Panc1 (cell line): ENCODE results near the gene FOLR3. TPM values are rescaled to one million over a fixed set of nuclear protein-coding genes. Genes with fewer than 3 reads are reported as not detected.
A peak's percentile ranks its signal among the peaks of the same experiment; 100 is the strongest.

Source experiments
- ATAC-seq: fragments of 200-7000 bp; cut with Tn5 transposase; 2 replicates; pipeline ENCODE4 v1.9.1; 2020; ENCODE audit warnings: mild to moderate bottlenecking, moderate library complexity
- BruUV-seq: library from RNA; stranded (reverse); fragments of 400-500 nt; replicated peaks from 2 replicates; lab custom pipeline; 2021; lab: Mats Ljungman, UMichigan
- CTCF ChIA-PET: fragments of 300-600 bp; sonication (Branson Sonifier 250); formaldehyde crosslinking; loops from one replicate; lab custom pipeline; 2022; ENCODE audit warnings: antibody characterized with exemption; lab: Charles Lee
- POLR2A ChIA-PET: fragments of 300-600 bp; sonication (Branson Sonifier 250); formaldehyde crosslinking; loops from one replicate; lab custom pipeline; 2022; ENCODE audit warnings: antibody characterized with exemption; lab: Charles Lee
- DNase-seq: peaks from one replicate; pipeline ENCODE4 v3.0.0-alpha.2; 2010; ENCODE audit warnings: low read depth, low spot score
- H3K27ac ChIP-seq: 2 replicates; pipeline ENCODE4 v1.5.1; 2011; ENCODE audit warnings: mild to moderate bottlenecking, low read length, inconsistent platforms
- H3K27me3 ChIP-seq: fragments of 200-500 bp; sonication (Bioruptor generic); 2 replicates; pipeline ENCODE4 v1.6.0; 2014; ENCODE audit warnings: low read length, inconsistent platforms; ENCODE audit not compliant: control insufficient read depth, insufficient read depth
- H3K36me3 ChIP-seq: fragments of 200-500 bp; sonication (Bioruptor generic); 2 replicates; pipeline ENCODE4 v1.5.1; 2014; ENCODE audit warnings: inconsistent platforms, mild to moderate bottlenecking, low read length, moderate library complexity; ENCODE audit not compliant: control insufficient read depth, insufficient read depth
- H3K4me1 ChIP-seq: 2 replicates; pipeline ENCODE4 v1.5.1; 2011; ENCODE audit warnings: inconsistent platforms, mild to moderate bottlenecking, low read length, moderate library complexity; ENCODE audit not compliant: control insufficient read depth, insufficient read depth
- H3K4me3 ChIP-seq, 2 experiments: 2 replicates each; pipeline ENCODE4 v1.5.1; 2011 to 2012; ENCODE audit warnings: low read depth in 2 of 2, low read length in 2 of 2, mild to moderate bottlenecking in 2 of 2, inconsistent platforms in 1 of 2, moderate library complexity in 1 of 2
- H3K9me3 ChIP-seq: fragments of 200-500 bp; sonication (Bioruptor generic); 2 replicates; pipeline ENCODE4 v1.5.1; 2014; ENCODE audit warnings: low read depth, mild to moderate bottlenecking, inconsistent platforms, low read length, moderate library complexity; ENCODE audit not compliant: control insufficient read depth, insufficient read depth
- CTCF ChIP-seq: fragments of 450-650 bp; IDR thresholded peaks from 2 replicates; pipeline ENCODE4 v1.5.1; 2017; ENCODE audit warnings: mild to moderate bottlenecking
- POLR2AphosphoS5 ChIP-seq: IDR thresholded peaks from 2 replicates; pipeline ENCODE4 v1.6.1; 2012; ENCODE audit warnings: mild to moderate bottlenecking, low read depth, low read length, moderate library complexity
- REST ChIP-seq, 2 experiments: IDR thresholded peaks; 2 replicates each; pipeline ENCODE4 v1.6.1; 2011 to 2012; ENCODE audit warnings: low read depth in 2 of 2, control low read depth in 1 of 2, low read length in 1 of 2, mild to moderate bottlenecking in 1 of 2, moderate library complexity in 1 of 2; ENCODE audit not compliant: insufficient read depth in 1 of 2
- SIN3A ChIP-seq: IDR thresholded peaks from 2 replicates; pipeline ENCODE4 v1.6.1; 2012; ENCODE audit warnings: low read depth, mild to moderate bottlenecking, low read length, moderate library complexity, borderline replicate concordance; ENCODE audit not compliant: insufficient read depth
- TCF7L2 ChIP-seq: IDR thresholded peaks from 2 replicates; pipeline ENCODE4 v1.6.1; 2011; ENCODE audit warnings: mild to moderate bottlenecking, low read depth, low read length, inconsistent platforms
- in situ Hi-C: cut with HindIII; loops from 2 replicates; pipeline ENCODE4 v1.10.0; 2016; ENCODE audit warnings: low sequenced_read_pairs, low pct_unique_long_range_greater_than_20kb
- intact Hi-C: fragments of 100-400 bp; cut with micrococcal nuclease; formaldehyde crosslinking; loops from one replicate; pipeline ENCODE4 v1.10.0; 2022; ENCODE audit not compliant: unreplicated experiment
- total RNA-seq: library from RNA; stranded (reverse); gene quantifications from one replicate; pipeline ENCODE4 v1.2.1, GENCODE V29; 2021; ENCODE audit not compliant: unreplicated experiment

Gene FOLR3
- total RNA-seq, 1 experiment from 2014 or later, result not detected

GRCh38 chr11:72100462-72100861 is 35.1 kb upstream of the FOLR3 start:
- POLR2A ChIA-PET, result interaction anchor here (0.6 to 0.9 kb wide), 3 partner anchors 12 to 95 kb away, joined by 3 to 6 read pairs (median 4); partner anchors contain the start of gene ANAPC15
- in situ Hi-C loops, result no loop called here
- H3K9me3 ChIP-seq, result no peaks in the 10 kb centered on the region

GRCh38 chr11:72102162-72102561 is 33.4 kb upstream of the FOLR3 start:
- ChIA-PET POLR2A (no interaction called here), CTCF (interaction anchor here (0.5 to 0.6 kb wide), 2 partner anchors 17 to 77 kb away, joined by 5 to 6 read pairs; no protein-coding TSS in a partner anchor)
- TF ChIP-seq SIN3A (no peak), REST (IDR thresholded peaks at IDR 0.05; ENCODE audit: insufficient read depth in 1 of 2, low read depth in 2 of 2, low read length in 1 of 2) (no peak), CTCF (no peak), TCF7L2 (no peak), POLR2AphosphoS5 (no peak)
- H3K27ac ChIP-seq, result peak overlapping the region; percentile 99
- BruUV-seq, result TSS peak; percentile 86
- peaks cover 10% of the 10 kb centered on the region for H3K4me1 ChIP-seq
- intact Hi-C loops (no loop called here), in situ Hi-C loops (no loop called here)
- no peak for DNase-seq
- no peaks in the 10 kb centered on the region for H3K9me3 ChIP-seq
- H3K27me3 ChIP-seq, result no peaks in the 10 kb centered on the region
- H3K4me3 ChIP-seq, result peak overlapping the region; percentile 98 to 100
- peaks cover 11% of the 10 kb centered on the region; the same call in 1 of the 2 replicates for H3K36me3 ChIP-seq
- no peak for ATAC-seq

More at GRCh38 chr11:72100462-72100861, 35.1 kb upstream of the FOLR3 start:
- ATAC-seq, result no peak
- H3K27me3 ChIP-seq, result no peaks in the 10 kb centered on the region
- CTCF ChIA-PET, result no interaction called here
- no peak overlapping the region for H3K4me3 ChIP-seq
- intact Hi-C loops, result no loop called here
- peaks cover 10% of the 10 kb centered on the region for H3K4me1 ChIP-seq
- no peak overlapping the region for H3K27ac ChIP-seq
- H3K36me3 ChIP-seq, result peaks cover 11% of the 10 kb centered on the region; the same call in 1 of the 2 replicates
- no TSS peak for BruUV-seq
- no peak for DNase-seq
- TF ChIP-seq CTCF, result no peak
- no peak for TF ChIP-seq POLR2AphosphoS5
- no peak for TF ChIP-seq TCF7L2
- no peak for TF ChIP-seq SIN3A
- no peak for TF ChIP-seq REST (IDR thresholded peaks at IDR 0.05; ENCODE audit: insufficient read depth in 1 of 2, low read depth in 2 of 2, low read length in 1 of 2)
